Caco-2 (cell line): ENCODE measurements around the gene PPP1R14D. TPM values are rescaled to one million over a fixed set of nuclear protein-coding genes. Genes with fewer than 3 reads are reported as not detected.

Experiments
- BruUV-seq: library from RNA; stranded (reverse); fragments of 400-500 nt; replicated peaks from 2 replicates; lab custom pipeline; 2021; lab: Mats Ljungman, UMichigan
- CTCF ChIA-PET: fragments of 300-600 bp; sonication (Branson Sonifier 250); formaldehyde crosslinking; loops from one replicate; lab custom pipeline; 2022; ENCODE audit warnings: antibody characterized with exemption; lab: Charles Lee
- POLR2A ChIA-PET: fragments of 300-600 bp; sonication (Branson Sonifier 250); formaldehyde crosslinking; loops from one replicate; lab custom pipeline; 2022; ENCODE audit warnings: antibody characterized with exemption; lab: Charles Lee
- DNase-seq, 2 experiments: peaks; one replicate each; pipeline versions ENCODE4 v3.0.0 to v3.0.0-alpha.2; 2020 to 2022
- H3K27me3 ChIP-seq: replicated peaks from 2 replicates; pipeline ENCODE4 v1.6.0; 2011; ENCODE audit warnings: low read length; ENCODE audit not compliant: control insufficient read depth, insufficient read depth
- H3K36me3 ChIP-seq: 2 replicates; pipeline ENCODE4 v1.5.1; 2011; ENCODE audit warnings: low read length; ENCODE audit not compliant: control insufficient read depth, insufficient read depth
- H3K4me1 ChIP-seq: fragments of 250-450 bp; sonication (Bioruptor Pico); 2 replicates; pipeline ENCODE4 v1.5.1; 2020; ENCODE audit warnings: mild to moderate bottlenecking
- H3K4me3 ChIP-seq: 2 replicates; pipeline ENCODE4 v1.5.1; 2011; ENCODE audit warnings: low read depth, mild to moderate bottlenecking, control low read depth, low read length
- H3K9me3 ChIP-seq: fragments of 250-450 bp; sonication (Bioruptor Pico); 2 replicates; pipeline ENCODE4 v1.5.1; 2020; ENCODE audit warnings: mild to moderate bottlenecking, moderate library complexity
- H3K27ac Mint-ChIP-seq: one replicate; pipeline ENCODE4 v1.8.0; 2022; ENCODE audit warnings: mixed read lengths; ENCODE audit not compliant: unreplicated experiment
- H3K27me3 Mint-ChIP-seq: one replicate; pipeline ENCODE4 v1.8.0; 2022; ENCODE audit warnings: mixed read lengths; ENCODE audit not compliant: insufficient read depth, unreplicated experiment
- H3K36me3 Mint-ChIP-seq: one replicate; pipeline ENCODE4 v1.8.0; 2022; ENCODE audit warnings: mild to moderate bottlenecking, mixed read lengths; ENCODE audit not compliant: insufficient read depth, unreplicated experiment
- H3K4me1 Mint-ChIP-seq: one replicate; pipeline ENCODE4 v1.8.0; 2022; ENCODE audit warnings: low read depth, mixed read lengths; ENCODE audit not compliant: unreplicated experiment
- H3K4me3 Mint-ChIP-seq: one replicate; pipeline ENCODE4 v1.8.0; 2022; ENCODE audit warnings: mild to moderate bottlenecking, moderate library complexity, mixed read lengths; ENCODE audit not compliant: unreplicated experiment
- H3K9me3 Mint-ChIP-seq: one replicate; pipeline ENCODE4 v1.8.0; 2022; ENCODE audit warnings: mixed read lengths; ENCODE audit not compliant: unreplicated experiment
- intact Hi-C: fragments of 100-400 bp; cut with micrococcal nuclease; formaldehyde crosslinking; loops from one replicate; pipeline ENCODE4 v1.10.0; 2022; ENCODE audit not compliant: unreplicated experiment
- total RNA-seq: library from RNA; stranded (reverse); gene quantifications from 2 replicates; pipeline ENCODE4 v1.2.3, GENCODE V29; 2022
- TF ChIP-seq, protein P1 (sequence below), 2 experiments: fragments of 200-600 bp in 1 of 2; IDR thresholded peaks; 1 replicate in 1 of 2; 2 replicates in 1 of 2; pipeline versions ENCODE4 v1.5.1 to v1.8.0; 2011 to 2022; ENCODE audit warnings: antibody characterized with exemption in 1 of 2, control low read depth in 1 of 2, inconsistent platforms in 1 of 2, low read depth in 1 of 2, low read length in 1 of 2, mild to moderate bottlenecking in 1 of 2, moderate library complexity in 1 of 2; ENCODE audit not compliant: insufficient read depth in 1 of 2, severe bottlenecking in 1 of 2, unreplicated experiment in 1 of 2

The PPP1R14D gene
- total RNA-seq, 1 experiment from 2014 or later = 0.43 TPM

GRCh38 chr15:40838756-40839155, 10.2 kb upstream of the PPP1R14D start:
- Histone ChIP-seq H3K36me3 (no peaks in the 10 kb centered on the region), H3K4me3 (no peak overlapping the region), H3K4me1 (peaks cover 6% of the 10 kb centered on the region; the same call in 1 of the 2 replicates), H3K9me3 (no peaks in the 10 kb centered on the region), H3K27me3 (no peaks in the 10 kb centered on the region)
- no peaks in the 10 kb centered on the region for H3K36me3 Mint-ChIP-seq
- no peaks in the 10 kb centered on the region for H3K9me3 Mint-ChIP-seq
- intact Hi-C loops = no loop called here
- H3K27me3 Mint-ChIP-seq = no peaks in the 10 kb centered on the region
- H3K27ac Mint-ChIP-seq = no peak overlapping the region
- ChIA-PET CTCF (no interaction called here), POLR2A (no interaction called here)
- no peak for DNase-seq
- no TSS peak for BruUV-seq
- no peak overlapping the region for H3K4me3 Mint-ChIP-seq
- H3K4me1 Mint-ChIP-seq = no peaks in the 10 kb centered on the region
- TF ChIP-seq, protein P1, sequence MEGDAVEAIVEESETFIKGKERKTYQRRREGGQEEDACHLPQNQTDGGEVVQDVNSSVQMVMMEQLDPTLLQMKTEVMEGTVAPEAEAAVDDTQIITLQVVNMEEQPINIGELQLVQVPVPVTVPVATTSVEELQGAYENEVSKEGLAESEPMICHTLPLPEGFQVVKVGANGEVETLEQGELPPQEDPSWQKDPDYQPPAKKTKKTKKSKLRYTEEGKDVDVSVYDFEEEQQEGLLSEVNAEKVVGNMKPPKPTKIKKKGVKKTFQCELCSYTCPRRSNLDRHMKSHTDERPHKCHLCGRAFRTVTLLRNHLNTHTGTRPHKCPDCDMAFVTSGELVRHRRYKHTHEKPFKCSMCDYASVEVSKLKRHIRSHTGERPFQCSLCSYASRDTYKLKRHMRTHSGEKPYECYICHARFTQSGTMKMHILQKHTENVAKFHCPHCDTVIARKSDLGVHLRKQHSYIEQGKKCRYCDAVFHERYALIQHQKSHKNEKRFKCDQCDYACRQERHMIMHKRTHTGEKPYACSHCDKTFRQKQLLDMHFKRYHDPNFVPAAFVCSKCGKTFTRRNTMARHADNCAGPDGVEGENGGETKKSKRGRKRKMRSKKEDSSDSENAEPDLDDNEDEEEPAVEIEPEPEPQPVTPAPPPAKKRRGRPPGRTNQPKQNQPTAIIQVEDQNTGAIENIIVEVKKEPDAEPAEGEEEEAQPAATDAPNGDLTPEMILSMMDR (IDR thresholded peaks at IDR 0.05; ENCODE audit: insufficient read depth in 1 of 2, low read depth in 1 of 2, low read length in 1 of 2, severe bottlenecking in 1 of 2, unreplicated experiment in 1 of 2) = no peak

DNA sequence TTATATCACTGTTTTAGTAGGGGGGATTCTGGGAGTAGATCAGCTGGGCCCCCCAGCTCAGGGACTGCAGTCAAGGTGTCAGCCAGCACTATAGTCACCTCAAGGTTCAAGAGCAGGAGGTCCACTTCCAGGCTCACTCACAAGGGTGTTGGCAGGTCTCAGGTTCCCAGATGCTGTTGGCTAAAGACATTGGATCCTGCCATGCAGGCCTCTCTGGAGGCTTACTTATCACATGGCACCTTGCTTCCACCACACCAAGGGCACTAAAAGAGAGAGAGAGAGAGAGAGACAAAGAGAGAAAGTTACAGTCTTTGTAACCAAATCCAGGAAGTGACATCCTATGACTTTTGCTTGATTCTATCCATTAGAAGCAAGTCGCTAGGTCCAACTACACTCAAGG, 7.5 kb upstream of the PPP1R14D start:
- intact Hi-C loops = no loop called here
- Histone ChIP-seq H3K36me3 (no peaks in the 10 kb centered on the region), H3K4me1 (peaks cover 5% of the 10 kb centered on the region; the same call in 1 of the 2 replicates), H3K4me3 (no peak overlapping the region), H3K27me3 (no peaks in the 10 kb centered on the region), H3K9me3 (no peaks in the 10 kb centered on the region)
- no peaks in the 10 kb centered on the region for H3K4me1 Mint-ChIP-seq
- DNase-seq = no peak
- H3K36me3 Mint-ChIP-seq = peaks cover 8% of the 10 kb centered on the region
- H3K9me3 Mint-ChIP-seq = no peaks in the 10 kb centered on the region
- no TSS peak for BruUV-seq
- no peak overlapping the region for H3K4me3 Mint-ChIP-seq
- H3K27me3 Mint-ChIP-seq = no peaks in the 10 kb centered on the region
- POLR2A ChIA-PET = no interaction called here
- TF ChIP-seq, protein P1 (IDR thresholded peaks at IDR 0.05; ENCODE audit: insufficient read depth in 1 of 2, low read depth in 1 of 2, low read length in 1 of 2, severe bottlenecking in 1 of 2, unreplicated experiment in 1 of 2) = no peak
- no peak overlapping the region for H3K27ac Mint-ChIP-seq
- CTCF ChIA-PET = interaction anchor here (0.6 kb wide), 1 partner anchor 126 kb away, joined by 5 read pairs; no protein-coding TSS in a partner anchor

GRCh38 chr15:40832903-40833302, 4.4 kb upstream of the PPP1R14D start:
- intact Hi-C loops = no loop called here
- TF ChIP-seq, protein P1 (IDR thresholded peaks at IDR 0.05; ENCODE audit: insufficient read depth in 1 of 2, low read depth in 1 of 2, low read length in 1 of 2, severe bottlenecking in 1 of 2, unreplicated experiment in 1 of 2) = no peak
- Histone ChIP-seq H3K27me3 (no peaks in the 10 kb centered on the region), H3K36me3 (no peaks in the 10 kb centered on the region), H3K4me3 (no peak overlapping the region), H3K4me1 (peaks cover 17% of the 10 kb centered on the region), H3K9me3 (no peaks in the 10 kb centered on the region)
- H3K27ac Mint-ChIP-seq = no peak overlapping the region
- no peaks in the 10 kb centered on the region for H3K9me3 Mint-ChIP-seq
- no TSS peak for BruUV-seq
- peaks cover 8% of the 10 kb centered on the region for H3K36me3 Mint-ChIP-seq
- H3K4me1 Mint-ChIP-seq = peaks cover 7% of the 10 kb centered on the region
- no peak overlapping the region for H3K4me3 Mint-ChIP-seq
- ChIA-PET POLR2A (interaction anchor here (0.6 to 1.9 kb wide), 3 partner anchors 11 to 392 kb away, joined by 3 to 18 read pairs (median 3); partner anchors contain the start of genes BAHD1, SPINT1 and VPS18), CTCF (interaction anchor here (0.7 kb wide), 1 partner anchor 59 kb away, joined by 3 read pairs; no protein-coding TSS in a partner anchor)
- no peak for DNase-seq
- no peaks in the 10 kb centered on the region for H3K27me3 Mint-ChIP-seq
